ENCODE data around the gene STK33. TPM values are rescaled to one million over a fixed set of nuclear protein-coding genes. Genes with fewer than 3 reads are reported as not detected.

STK33 gene
- total and polyA plus RNA-seq, 2 donors (not counting 1 experiment from before 2014, with no cell fraction given), result 1.7 to 3.3 TPM

DNA sequence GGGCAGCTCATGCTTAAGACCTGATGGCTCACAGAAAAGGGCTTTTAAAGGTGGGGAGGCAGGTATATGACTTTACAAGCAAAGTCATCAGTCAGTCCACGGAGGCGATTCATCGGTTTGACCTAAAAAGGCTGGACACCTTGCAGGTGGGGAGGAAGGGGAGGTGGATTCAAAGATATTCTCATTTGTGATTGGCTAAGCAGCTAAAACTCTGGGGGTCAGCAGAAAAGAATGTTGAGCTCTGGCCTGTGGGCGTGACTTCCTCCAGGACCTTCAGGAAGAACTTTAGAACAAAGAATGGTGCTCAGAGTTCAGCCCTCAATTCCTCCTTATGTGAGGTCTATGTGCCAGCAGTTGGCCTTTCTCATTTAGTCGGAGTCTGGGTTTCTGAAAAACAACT, 252.0 kb downstream of the STK33 start:
- Histone ChIP-seq H3K27me3 (ENCODE audit: control insufficient read depth, insufficient read depth, low read length) (no peaks in the 10 kb centered on the region), H2AFZ (ENCODE audit: low read length) (no peak overlapping the region), H3K9me3 (ENCODE audit: control insufficient read depth, insufficient read depth, low read depth, low read length) (no peaks in the 10 kb centered on the region), H3K36me3 (ENCODE audit: control insufficient read depth, insufficient read depth, low read length) (no peaks in the 10 kb centered on the region), H3K4me3 (replicated peaks in 1 of 4; ENCODE audit: control extremely low read depth in 1 of 4, insufficient read depth in 1 of 4, low read depth in 3 of 4, low read length in 4 of 4) (no peak overlapping the region), H4K20me1 (ENCODE audit: control insufficient read depth, extremely low read depth, insufficient read depth, low read length) (no peaks in the 10 kb centered on the region), H3K9ac (ENCODE audit: insufficient read depth, low read length) (no peak overlapping the region), H3K4me1 (ENCODE audit: control insufficient read depth, extremely low read depth, insufficient read depth, low read length) (no peaks in the 10 kb centered on the region), H3K79me2 (ENCODE audit: control insufficient read depth, insufficient read depth, low read length) (no peaks in the 10 kb centered on the region), H3K4me2 (ENCODE audit: extremely low read depth, insufficient read depth, low read length) (no peak overlapping the region), H3K27ac (ENCODE audit: insufficient read depth, low read length) (no peak overlapping the region)
- TF ChIP-seq, protein P1, sequence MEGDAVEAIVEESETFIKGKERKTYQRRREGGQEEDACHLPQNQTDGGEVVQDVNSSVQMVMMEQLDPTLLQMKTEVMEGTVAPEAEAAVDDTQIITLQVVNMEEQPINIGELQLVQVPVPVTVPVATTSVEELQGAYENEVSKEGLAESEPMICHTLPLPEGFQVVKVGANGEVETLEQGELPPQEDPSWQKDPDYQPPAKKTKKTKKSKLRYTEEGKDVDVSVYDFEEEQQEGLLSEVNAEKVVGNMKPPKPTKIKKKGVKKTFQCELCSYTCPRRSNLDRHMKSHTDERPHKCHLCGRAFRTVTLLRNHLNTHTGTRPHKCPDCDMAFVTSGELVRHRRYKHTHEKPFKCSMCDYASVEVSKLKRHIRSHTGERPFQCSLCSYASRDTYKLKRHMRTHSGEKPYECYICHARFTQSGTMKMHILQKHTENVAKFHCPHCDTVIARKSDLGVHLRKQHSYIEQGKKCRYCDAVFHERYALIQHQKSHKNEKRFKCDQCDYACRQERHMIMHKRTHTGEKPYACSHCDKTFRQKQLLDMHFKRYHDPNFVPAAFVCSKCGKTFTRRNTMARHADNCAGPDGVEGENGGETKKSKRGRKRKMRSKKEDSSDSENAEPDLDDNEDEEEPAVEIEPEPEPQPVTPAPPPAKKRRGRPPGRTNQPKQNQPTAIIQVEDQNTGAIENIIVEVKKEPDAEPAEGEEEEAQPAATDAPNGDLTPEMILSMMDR (conservative IDR thresholded peaks at IDR 0.05 in 1 of 2, IDR thresholded peaks at IDR 0.05 in 1 of 2; ENCODE audit: low read depth in 1 of 2, low read length in 2 of 2), result no peak
- TF ChIP-seq EZH2 (IDR thresholded peaks at IDR 0.05; ENCODE audit: low read length, missing control alignments), result no peak
- no peak for DNase-seq (ENCODE audit: low read depth in 2 of 2)

Other genes with a start within 250 kb of the STK33 start
- gene TRIM66, start 88.4 kb upstream of the STK33 start, total RNA-seq, result 5.6 and 13.7 TPM in 2 replicates
- gene TRIM66, start 88.4 kb upstream of the STK33 start, polyA plus RNA-seq, result 2.5 and 3.9 TPM in 2 replicates
- 1,035 and 1,237 TPM in 2 replicates for gene RPL27A, start 88.6 kb upstream of the STK33 start, total RNA-seq
- 874 and 1,114 TPM in 2 replicates for gene RPL27A, start 88.6 kb upstream of the STK33 start, polyA plus RNA-seq